WTC11 (cell line): ENCODE data around the gene MACROD2.

Experiments used
- ZBTB21 ChIP-seq: sonication (generic); formaldehyde crosslinking; IDR thresholded peaks from 2 replicates; pipeline ENCODE4 v1.8.1; 2023; ENCODE audit warnings: mild to moderate bottlenecking, missing genetic modification reagents, borderline replicate concordance
- TF ChIP-seq, protein P1 (sequence below): fragments of 200-600 bp; IDR thresholded peaks from 2 replicates; pipeline ENCODE4 v1.8.0; 2022; ENCODE audit warnings: antibody characterized with exemption

DNA sequence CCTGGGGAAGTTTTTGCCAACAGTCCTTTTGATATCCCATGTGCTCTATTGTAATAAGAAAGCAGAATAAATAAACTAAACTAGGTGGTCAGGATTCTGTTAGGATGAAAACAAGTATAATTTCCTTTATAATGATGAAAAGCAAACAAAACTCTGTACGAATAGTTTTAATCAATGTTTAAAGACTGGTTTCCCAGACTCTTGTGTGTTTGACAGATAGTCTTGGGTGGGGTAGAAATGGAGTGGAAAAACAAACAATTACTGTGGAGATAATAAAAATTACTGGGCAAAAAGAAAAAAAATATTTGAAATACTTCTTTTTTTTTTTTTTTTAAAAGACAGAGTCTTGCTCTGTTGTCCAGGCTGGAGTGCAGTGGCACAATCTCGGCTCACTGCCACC is 494.2 kb downstream of the MACROD2 start:
- TF ChIP-seq, protein P1, sequence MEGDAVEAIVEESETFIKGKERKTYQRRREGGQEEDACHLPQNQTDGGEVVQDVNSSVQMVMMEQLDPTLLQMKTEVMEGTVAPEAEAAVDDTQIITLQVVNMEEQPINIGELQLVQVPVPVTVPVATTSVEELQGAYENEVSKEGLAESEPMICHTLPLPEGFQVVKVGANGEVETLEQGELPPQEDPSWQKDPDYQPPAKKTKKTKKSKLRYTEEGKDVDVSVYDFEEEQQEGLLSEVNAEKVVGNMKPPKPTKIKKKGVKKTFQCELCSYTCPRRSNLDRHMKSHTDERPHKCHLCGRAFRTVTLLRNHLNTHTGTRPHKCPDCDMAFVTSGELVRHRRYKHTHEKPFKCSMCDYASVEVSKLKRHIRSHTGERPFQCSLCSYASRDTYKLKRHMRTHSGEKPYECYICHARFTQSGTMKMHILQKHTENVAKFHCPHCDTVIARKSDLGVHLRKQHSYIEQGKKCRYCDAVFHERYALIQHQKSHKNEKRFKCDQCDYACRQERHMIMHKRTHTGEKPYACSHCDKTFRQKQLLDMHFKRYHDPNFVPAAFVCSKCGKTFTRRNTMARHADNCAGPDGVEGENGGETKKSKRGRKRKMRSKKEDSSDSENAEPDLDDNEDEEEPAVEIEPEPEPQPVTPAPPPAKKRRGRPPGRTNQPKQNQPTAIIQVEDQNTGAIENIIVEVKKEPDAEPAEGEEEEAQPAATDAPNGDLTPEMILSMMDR, result no peak
- TF ChIP-seq ZBTB21 (CRISPR knock-in tag), result no peak
